Body of pancreas (tissue), 4 donors: ENCODE results near the gene HOXC11. TPM values are rescaled to one million over a fixed set of nuclear protein-coding genes. Genes with fewer than 3 reads are reported as not detected.

Experiments
- ATAC-seq: fragments of 150-250 bp; one replicate; pipeline ENCODE4 v1.9.1; 2016
- DNase-seq, 4 donors: peaks; one replicate each; pipeline ENCODE4 v3.0.0-alpha.2; 2019
- H3K27ac ChIP-seq, 4 donors: fragments of 200-600 bp; sonication (generic); 1 replicate in 3 of 4; 2 replicates in 1 of 4; pipeline versions ENCODE4 v1.5.1 to v1.6.1; 2016 to 2019; ENCODE audit warnings: mild to moderate bottlenecking in 1 of 4, mixed read lengths in 1 of 4, moderate library complexity in 1 of 4
- H3K27me3 ChIP-seq, 2 donors: fragments of 200-600 bp; sonication (generic); one replicate each; pipeline ENCODE4 v1.6.0; 2016; ENCODE audit warnings: mild to moderate bottlenecking in 1 of 2
- H3K36me3 ChIP-seq, 2 donors: fragments of 200-600 bp; sonication (generic); replicated peaks in 1 of 2; 2 replicates each; pipeline ENCODE4 v1.5.1; 2016; ENCODE audit warnings: low read depth in 2 of 2; ENCODE audit not compliant: insufficient read depth in 1 of 2
- H3K4me1 ChIP-seq: fragments of 200-600 bp; sonication (generic); one replicate; pipeline ENCODE4 v1.6.0; 2016
- H3K4me3 ChIP-seq, 2 donors: fragments of 200-600 bp; sonication (generic); 1 replicate in 1 of 2; 2 replicates in 1 of 2; pipeline ENCODE4 v1.5.1; 2016 to 2019
- H3K9me3 ChIP-seq, 3 donors: fragments of 200-600 bp; sonication (generic); 1 replicate in 2 of 3; 2 replicates in 1 of 3; pipeline ENCODE4 v1.5.1; 2016
- CTCF ChIP-seq, 7 experiments: fragments of 450-650 bp in 4 of 7; fragments of 200-600 bp in 3 of 7; sonication (generic) in 3 of 7; IDR thresholded peaks; one replicate each; pipeline ENCODE4 v1.5.1; 2016 to 2019; ENCODE audit warnings: antibody characterized with exemption in 7 of 7
- POLR2A ChIP-seq, 3 donors: fragments of 450-650 bp; IDR thresholded peaks; one replicate each; pipeline ENCODE4 v1.6.1; 2016; ENCODE audit warnings: antibody characterized with exemption in 3 of 3, mild to moderate bottlenecking in 2 of 3
- WGBS, 2 donors: methylation state at CpG; one replicate each; pipeline ENCODE4 v1.1.5; 2017; 5-methylcytosine and 5-hydroxymethylcytosine counted together
- intact Hi-C: fragments of 100-400 bp; cut with DNase I; formaldehyde crosslinking; loops from one replicate; pipeline ENCODE4 v1.15.1; 2023
- total RNA-seq, 2 donors: library from RNA; depleted of rRNA; stranded (reverse); fragments of >200 nt; gene quantifications; one replicate each; pipeline ENCODE4 v1.1.0, GENCODE V29; 2016

The HOXC11 gene
- total RNA-seq, 2 donors from 2014 or later = not detected

- H3K4me1 ChIP-seq = peaks cover 24% of the 10 kb centered on the region
- peak in 3 of 4 donors; percentile 10 to 42 (median 39) for DNase-seq
- H3K36me3 ChIP-seq = no peaks in the 10 kb centered on the region
- H3K9me3 ChIP-seq = no peaks in the 10 kb centered on the region
- no peak for TF ChIP-seq CTCF (IDR thresholded peaks at IDR 0.05)
- no peak overlapping the region for H3K27ac ChIP-seq
- 3 to 5% methylated on average over 7 to 67 of the region's 91 CpGs for WGBS, 2 donors
- peak; percentile 36 for ATAC-seq
- H3K4me3 ChIP-seq = no peak overlapping the region
- H3K27me3 ChIP-seq = peaks cover 0 to 51% of the 10 kb centered on the region in 2 donors
- intact Hi-C loops = no loop called here
Measured at GRCh38 chr12:53939141-53940108, 33.5 kb upstream of the HOXC11 start.

DNA sequence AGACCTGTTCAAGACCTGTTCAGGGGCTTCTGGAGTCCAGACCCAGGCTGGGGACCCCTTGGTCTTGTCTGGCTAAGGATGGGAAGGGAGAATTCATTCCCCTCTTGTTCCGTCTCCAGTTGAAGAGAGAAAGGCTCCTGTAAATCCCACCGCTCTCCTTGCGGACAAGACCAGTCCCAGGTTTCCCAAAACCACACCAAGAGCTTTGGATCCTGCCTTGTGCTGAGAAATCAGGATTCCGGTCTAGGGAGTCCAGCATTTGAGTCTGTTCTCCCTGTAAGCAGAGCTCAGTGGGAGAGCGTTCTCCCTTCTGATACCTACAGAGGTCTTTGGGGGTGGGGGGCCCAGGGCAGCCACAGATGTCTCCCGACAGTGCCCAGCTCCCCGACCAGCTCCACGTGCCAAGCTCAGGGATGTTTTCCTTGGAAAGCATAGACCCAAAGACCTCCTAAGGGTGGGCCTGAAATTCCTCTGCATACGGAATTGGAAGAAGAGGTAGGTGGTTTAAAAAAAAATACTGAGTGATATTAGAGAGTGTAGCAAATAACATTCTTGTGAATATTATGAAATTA is 32.4 kb upstream of the HOXC11 start:
- Histone ChIP-seq H3K9me3 (no peaks in the 10 kb centered on the region), H3K27me3 (peaks cover 0 to 45% of the 10 kb centered on the region in 2 donors), H3K27ac (no peak overlapping the region), H3K36me3 (no peaks in the 10 kb centered on the region), H3K4me1 (peaks cover 27% of the 10 kb centered on the region), H3K4me3 (no peak overlapping the region)
- DNase-seq (no peak), ATAC-seq (no peak)
- intact Hi-C loops = no loop called here
- WGBS, 2 donors = 7 to 15% methylated on average over 9 of the region's 9 CpGs
- TF ChIP-seq POLR2A (IDR thresholded peaks at IDR 0.05) (no peak), CTCF (IDR thresholded peaks at IDR 0.05) (no peak)

- H3K27me3 ChIP-seq = peaks cover 0 to 39% of the 10 kb centered on the region in 2 donors
- peaks cover 22% of the 10 kb centered on the region for H3K4me1 ChIP-seq
- ATAC-seq (no peak), DNase-seq (no peak)
- no peak for TF ChIP-seq POLR2A (IDR thresholded peaks at IDR 0.05)
- no peak for TF ChIP-seq CTCF (IDR thresholded peaks at IDR 0.05)
- H3K4me3 ChIP-seq = no peak overlapping the region
- no peaks in the 10 kb centered on the region for H3K36me3 ChIP-seq
- H3K27ac ChIP-seq = no peak overlapping the region
- no peaks in the 10 kb centered on the region for H3K9me3 ChIP-seq
- intact Hi-C loops = no loop called here
Measured at GRCh38 chr12:53941187-53941586, 31.7 kb upstream of the HOXC11 start.

GRCh38 chr12:53941750-53942149 is 31.2 kb upstream of the HOXC11 start:
- H3K36me3 ChIP-seq = no peaks in the 10 kb centered on the region
- DNase-seq (no peak), ATAC-seq (no peak)
- 15 to 20% methylated on average over 5 of the region's 5 CpGs for WGBS, 2 donors
- intact Hi-C loops = no loop called here
- peaks cover 22% of the 10 kb centered on the region for H3K4me1 ChIP-seq
- H3K4me3 ChIP-seq = no peak overlapping the region
- H3K27ac ChIP-seq = no peak overlapping the region
- H3K27me3 ChIP-seq = peaks cover 0 to 38% of the 10 kb centered on the region in 2 donors
- H3K9me3 ChIP-seq = no peaks in the 10 kb centered on the region
- TF ChIP-seq POLR2A (IDR thresholded peaks at IDR 0.05) (no peak), CTCF (IDR thresholded peaks at IDR 0.05) (no peak)
